ENCODE data around the gene DIPK1B. TPM values are rescaled to one million over a fixed set of nuclear protein-coding genes. Genes with fewer than 3 reads are reported as not detected.

DIPK1B gene
- total and polyA plus RNA-seq, 10 of the 15 experiments (the other 5 are each of a cell fraction or from before 2014, with no cell fraction given), result 0.08 to 0.28 (median 0.13) TPM; not detected in 3

- Histone ChIP-seq H3K36me3 (ENCODE audit: control insufficient read depth in 2 of 2, insufficient read depth in 2 of 2, low read length in 1 of 2) (peaks cover 18 to 28% of the 10 kb centered on the region in 2 experiments), H3K4me1 (ENCODE audit: control insufficient read depth, insufficient read depth, low read length) (peaks cover 7% of the 10 kb centered on the region), H3K4me2 (ENCODE audit: control insufficient read depth, insufficient read depth) (no peak overlapping the region), H2AFZ (ENCODE audit: control insufficient read depth, low read depth, low read length) (no peak overlapping the region), H3K27me3 (replicated peaks in 1 of 2; ENCODE audit: control insufficient read depth in 2 of 2, insufficient read depth in 2 of 2, low read length in 1 of 2) (no peaks in the 10 kb centered on the region), H3K4me3 (no peak overlapping the region), H3K27ac (ENCODE audit: control insufficient read depth, insufficient read depth) (no peak overlapping the region), H3K79me2 (ENCODE audit: control insufficient read depth, insufficient read depth, low read length) (peaks cover 21% of the 10 kb centered on the region), H4K20me1 (ENCODE audit: control insufficient read depth, insufficient read depth) (peaks cover 9% of the 10 kb centered on the region), H3K9ac (ENCODE audit: control insufficient read depth, insufficient read depth, low read length) (no peak overlapping the region), H3K9me3 (replicated peaks; ENCODE audit: control insufficient read depth, insufficient read depth, low read length) (no peaks in the 10 kb centered on the region)
- intact Hi-C loops (cut with micrococcal nuclease; ENCODE audit: unreplicated experiment) (no loop called here), in situ Hi-C loops (cut with MboI) (no loop called here)
- SMC1A ChIA-PET (ENCODE audit: uncharacterized antibody, unreplicated experiment), result no interaction called here
- RAD21 ChIA-PET (ENCODE audit: unreplicated experiment), result no interaction called here
- no peak for TF ChIP-seq SMARCA5 (IDR thresholded peaks at IDR 0.05)
- TF ChIP-seq POLR2A (IDR thresholded peaks at IDR 0.05; ENCODE audit: low read depth, low read length), result peak; percentile 21
- DNase-seq (ENCODE audit: low read depth, low spot score), result no peak
- CTCF ChIA-PET, result no interaction called here
- WGBS (ENCODE audit: insufficient coverage, insufficient replicate concordance, low lambda C conversion rate, missing lambda C conversion rate), result 87% methylated on average over 31 of the region's 31 CpGs
- FAIRE-seq, result no peak
- BruUV-seq (replicated peaks), result no TSS peak
- ATAC-seq, result no peak
- POLR2A ChIA-PET, result no interaction called here
Observed at GRCh38 chr9:136722093-136722968, 10.0 kb downstream of the DIPK1B start.

- ChIA-PET SMC1A (ENCODE audit: uncharacterized antibody, unreplicated experiment) (no interaction called here), CTCF (no interaction called here), POLR2A (no interaction called here), RAD21 (ENCODE audit: unreplicated experiment) (no interaction called here)
- Histone ChIP-seq H4K20me1 (ENCODE audit: control insufficient read depth, insufficient read depth) (peaks cover 9% of the 10 kb centered on the region), H3K36me3 (ENCODE audit: control insufficient read depth in 2 of 2, insufficient read depth in 2 of 2, low read length in 1 of 2) (peaks cover 18 to 28% of the 10 kb centered on the region in 2 experiments), H3K9me3 (replicated peaks; ENCODE audit: control insufficient read depth, insufficient read depth, low read length) (no peaks in the 10 kb centered on the region), H3K27me3 (replicated peaks in 1 of 2; ENCODE audit: control insufficient read depth in 2 of 2, insufficient read depth in 2 of 2, low read length in 1 of 2) (no peaks in the 10 kb centered on the region), H3K9ac (ENCODE audit: control insufficient read depth, insufficient read depth, low read length) (no peak overlapping the region), H3K27ac (ENCODE audit: control insufficient read depth, insufficient read depth) (no peak overlapping the region), H3K4me2 (ENCODE audit: control insufficient read depth, insufficient read depth) (no peak overlapping the region), H3K4me3 (no peak overlapping the region), H2AFZ (ENCODE audit: control insufficient read depth, low read depth, low read length) (no peak overlapping the region), H3K4me1 (ENCODE audit: control insufficient read depth, insufficient read depth, low read length) (peaks cover 7% of the 10 kb centered on the region), H3K79me2 (ENCODE audit: control insufficient read depth, insufficient read depth, low read length) (peaks cover 27% of the 10 kb centered on the region)
- ATAC-seq (no peak), DNase-seq (ENCODE audit: low read depth, low spot score) (no peak), FAIRE-seq (no peak)
- in situ Hi-C loops (cut with MboI) (no loop called here), intact Hi-C loops (cut with micrococcal nuclease; ENCODE audit: unreplicated experiment) (no loop called here)
- BruUV-seq (replicated peaks), result no TSS peak
- 94% methylated on average over 22 of the region's 24 CpGs for WGBS (ENCODE audit: insufficient coverage, insufficient replicate concordance, low lambda C conversion rate, missing lambda C conversion rate)
- TF ChIP-seq CBFB (IDR thresholded peaks at IDR 0.05; ENCODE audit: low read depth) (no peak), ZBED1 (IDR thresholded peaks at IDR 0.05; ENCODE audit: borderline replicate concordance) (peak; percentile 55; the same call in 1 of the 2 replicates), ZBTB33 (IDR thresholded peaks at IDR 0.05) (peak; percentile 70; the same call in 1 of the 2 replicates)
Observed at GRCh38 chr9:136722969-136723356, 10.6 kb downstream of the DIPK1B start.

All from GM12878 (cell line).